Measurements from ENCODE around the gene MLYCD.
A peak's percentile ranks its signal among the peaks of the same experiment; 100 is the strongest.

The MLYCD gene

DNA sequence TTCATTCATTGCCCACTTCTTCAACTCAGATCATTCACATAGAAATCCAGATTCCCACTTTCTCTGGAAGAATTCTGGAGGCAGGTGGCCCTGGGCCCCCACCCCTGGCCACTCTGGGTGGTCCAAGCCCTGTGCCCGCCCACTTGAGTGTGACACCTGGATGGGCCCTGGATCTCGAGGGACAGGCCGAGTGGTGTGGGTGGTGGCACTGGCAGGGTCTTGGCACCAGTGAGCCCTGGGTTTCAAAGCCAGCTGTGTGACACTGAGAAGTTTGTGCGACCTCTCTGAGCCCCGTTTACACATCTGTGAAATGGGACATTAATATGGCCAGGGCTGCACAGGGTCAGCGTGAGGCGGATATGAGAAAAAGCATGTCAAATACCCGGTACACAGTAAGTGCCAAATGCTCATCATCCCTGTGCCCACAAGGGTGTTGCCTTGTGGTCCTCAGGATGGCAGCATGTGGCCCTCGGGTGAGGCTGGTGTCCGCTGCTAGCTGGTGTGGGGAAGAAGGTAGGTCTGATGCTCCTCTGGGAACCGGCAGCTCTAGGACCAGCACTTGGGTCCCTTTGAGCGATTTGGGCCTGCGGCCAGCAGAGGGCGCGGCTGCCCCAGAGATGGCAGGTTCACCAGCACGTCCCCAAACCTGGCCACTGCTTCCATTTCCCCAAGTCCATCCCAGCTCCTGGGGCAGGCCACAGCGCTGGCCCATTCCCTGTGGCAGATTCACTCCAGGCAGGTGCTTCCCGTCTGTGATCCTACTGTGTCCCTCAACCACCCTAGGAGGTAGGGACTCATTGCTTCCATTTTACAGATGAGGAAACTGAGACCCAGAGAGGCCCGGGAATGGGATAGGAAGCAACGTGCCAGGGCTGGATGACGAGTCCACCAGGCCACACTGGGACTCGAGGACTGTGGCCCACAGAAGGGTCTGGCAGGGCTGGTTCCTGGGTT lies 57.7 kb downstream of the MLYCD start:
- DNase-seq (ENCODE audit: low spot score) = peak; percentile 85

DNA sequence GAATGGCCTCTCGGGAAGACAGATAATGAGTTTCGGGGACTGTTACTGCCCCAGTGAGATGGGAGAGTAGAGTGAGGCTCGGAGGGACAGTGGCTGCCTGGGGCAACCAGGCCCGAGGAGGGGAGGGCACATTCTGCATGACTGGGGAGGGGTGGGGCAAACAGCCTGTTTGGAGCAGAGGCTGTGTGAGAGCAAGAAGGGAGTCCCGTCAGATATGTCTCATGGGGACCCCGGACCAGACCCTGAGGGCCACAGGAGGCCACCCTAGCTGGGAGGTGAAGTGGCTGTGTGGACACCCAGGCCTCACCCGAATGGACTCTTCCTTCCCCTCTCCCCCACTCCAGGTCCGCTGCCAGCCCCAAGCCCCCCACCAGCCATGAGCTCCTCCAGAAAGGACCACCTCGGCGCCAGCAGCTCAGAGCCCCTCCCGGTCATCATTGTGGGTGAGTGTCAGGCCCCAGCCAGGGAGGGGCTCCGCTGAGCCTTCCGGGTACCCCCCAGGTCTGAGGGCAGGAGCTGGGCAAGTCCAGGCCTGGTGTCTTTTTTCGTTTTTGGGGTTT lies 58.5 kb downstream of the MLYCD start:
- DNase-seq (ENCODE audit: low spot score) = no peak

DNA sequence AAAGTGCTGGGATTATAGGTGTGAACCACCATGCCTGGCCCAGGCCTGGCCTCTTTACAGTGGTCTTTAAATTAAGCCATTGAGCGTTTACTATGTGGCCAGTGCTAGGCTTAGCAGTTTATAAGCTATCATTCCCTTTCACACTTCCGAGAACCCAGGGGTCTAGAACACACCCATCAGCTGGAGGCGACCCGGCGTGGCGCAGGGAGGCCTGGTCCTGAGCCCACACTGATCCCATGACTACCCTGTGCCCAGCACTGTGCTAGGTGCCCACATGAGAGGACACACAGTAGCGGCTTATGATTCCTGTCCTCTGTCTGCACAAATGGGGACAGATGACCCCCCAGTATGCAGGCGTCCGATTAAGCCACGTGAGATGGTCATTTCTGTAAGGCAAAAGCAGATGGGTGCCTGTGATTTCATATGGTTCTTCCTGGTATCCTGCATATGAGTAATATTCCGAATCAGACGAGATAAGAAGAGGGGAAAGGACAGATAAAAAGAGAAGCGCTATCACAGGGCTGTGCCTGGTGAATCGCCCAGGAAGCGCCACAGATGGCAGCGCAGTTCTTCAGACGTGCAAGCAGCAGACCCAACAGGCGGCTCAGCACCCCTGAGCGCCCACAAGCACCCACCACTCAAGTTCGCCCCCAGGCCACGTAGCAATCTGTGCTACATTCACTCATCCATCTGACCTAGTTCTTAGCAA lies 59.4 kb downstream of the MLYCD start:
- DNase-seq (ENCODE audit: low spot score) = no peak

DNA sequence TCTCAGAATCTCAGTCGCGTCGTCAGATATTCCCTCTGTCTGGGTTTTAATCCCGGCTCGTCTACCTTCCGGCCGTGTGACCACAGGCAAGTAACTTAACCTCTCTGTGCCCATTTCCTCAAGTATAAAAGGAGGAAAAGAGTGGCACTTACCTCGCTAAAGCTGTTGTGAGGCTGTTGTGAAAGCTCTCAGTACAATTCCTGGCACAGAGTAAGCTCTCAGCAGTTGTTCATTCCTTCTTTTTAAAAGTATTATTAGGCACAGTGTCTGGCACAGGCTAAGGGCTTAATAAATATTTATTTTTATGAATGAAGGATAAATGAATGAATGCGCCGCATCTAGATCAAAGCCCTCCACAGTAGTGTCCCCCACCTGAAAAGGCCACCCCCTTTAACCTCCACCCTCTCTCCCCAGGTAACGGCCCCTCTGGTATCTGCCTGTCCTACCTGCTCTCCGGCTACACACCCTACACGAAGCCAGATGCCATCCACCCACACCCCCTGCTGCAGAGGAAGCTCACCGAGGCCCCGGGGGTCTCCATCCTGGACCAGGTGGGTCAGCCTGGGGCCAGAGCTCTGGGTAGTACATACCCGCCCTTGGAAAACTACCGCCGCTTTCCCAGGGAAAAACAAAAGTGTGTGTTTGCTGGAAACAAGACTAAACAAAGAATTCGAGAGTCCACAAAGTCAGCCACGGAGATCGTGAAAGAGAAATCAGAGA lies 60.1 kb downstream of the MLYCD start:
- no peak for DNase-seq (ENCODE audit: low spot score)

DNA sequence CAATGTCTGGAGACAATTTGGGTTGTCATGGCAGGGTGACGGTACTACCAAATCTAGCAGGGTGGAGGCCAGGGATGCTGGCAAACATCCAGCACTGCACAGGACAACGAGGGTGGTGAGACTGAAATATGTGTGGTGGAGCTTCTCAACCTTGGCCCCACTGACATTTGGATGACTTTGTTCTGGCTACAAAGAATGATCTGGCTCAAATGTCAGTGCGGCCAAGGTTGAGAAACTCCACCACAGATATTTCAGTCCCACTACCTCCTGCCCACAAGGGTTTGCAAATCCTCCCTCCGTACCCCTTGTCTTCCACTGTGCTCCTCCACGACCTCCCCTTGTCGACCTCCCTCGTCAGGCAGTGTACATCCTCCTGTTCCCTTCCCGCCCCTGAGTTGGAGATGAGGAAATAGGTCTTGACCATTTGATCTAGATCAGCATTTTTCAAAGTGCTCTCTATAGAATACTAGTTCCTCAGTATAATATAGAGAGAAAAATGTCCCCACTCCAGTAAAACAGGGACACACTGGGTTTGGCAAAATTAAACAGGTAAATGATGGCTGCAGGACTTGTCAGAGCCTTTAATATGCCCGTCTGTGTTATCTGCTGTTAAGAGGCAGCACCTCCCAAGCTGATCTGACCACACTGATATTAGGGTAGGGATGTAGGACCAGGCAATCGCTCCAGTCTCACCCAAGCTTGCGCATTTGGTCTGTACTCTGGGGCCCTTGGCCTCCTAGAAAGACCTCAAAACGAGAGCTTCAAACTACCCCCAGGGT lies 60.9 kb downstream of the MLYCD start:
- DNase-seq (ENCODE audit: low spot score) = no peak

DNA sequence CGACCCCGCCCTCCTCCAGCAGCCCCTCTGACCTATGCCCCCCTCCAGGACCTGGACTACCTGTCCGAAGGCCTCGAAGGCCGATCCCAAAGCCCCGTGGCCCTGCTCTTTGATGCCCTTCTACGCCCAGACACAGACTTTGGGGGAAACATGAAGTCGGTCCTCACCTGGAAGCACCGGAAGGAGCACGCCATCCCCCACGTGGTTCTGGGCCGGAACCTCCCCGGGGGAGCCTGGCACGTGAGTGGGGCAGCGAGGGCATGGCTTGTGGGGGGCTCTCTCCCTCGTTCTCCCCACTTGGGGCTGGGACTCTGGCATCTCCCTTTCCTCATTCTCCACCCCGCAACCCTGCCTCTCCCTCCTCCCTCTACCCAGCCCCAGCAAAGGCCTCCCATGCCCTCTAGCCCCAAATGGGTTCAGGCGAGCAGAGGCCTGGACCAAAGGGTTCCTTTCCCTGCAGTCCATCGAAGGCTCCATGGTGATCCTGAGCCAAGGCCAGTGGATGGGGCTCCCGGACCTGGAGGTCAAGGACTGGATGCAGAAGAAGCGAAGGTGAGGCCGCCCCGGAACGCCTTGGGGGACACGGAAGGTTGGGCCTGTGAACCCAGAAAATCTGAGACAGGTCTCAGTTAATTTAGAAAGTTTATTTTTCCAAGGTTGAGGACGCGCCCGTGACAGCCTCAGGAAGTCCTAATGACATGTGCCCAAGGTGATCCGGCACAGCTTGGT lies 61.8 kb downstream of the MLYCD start:
- no peak for DNase-seq (ENCODE audit: low spot score)

DNA sequence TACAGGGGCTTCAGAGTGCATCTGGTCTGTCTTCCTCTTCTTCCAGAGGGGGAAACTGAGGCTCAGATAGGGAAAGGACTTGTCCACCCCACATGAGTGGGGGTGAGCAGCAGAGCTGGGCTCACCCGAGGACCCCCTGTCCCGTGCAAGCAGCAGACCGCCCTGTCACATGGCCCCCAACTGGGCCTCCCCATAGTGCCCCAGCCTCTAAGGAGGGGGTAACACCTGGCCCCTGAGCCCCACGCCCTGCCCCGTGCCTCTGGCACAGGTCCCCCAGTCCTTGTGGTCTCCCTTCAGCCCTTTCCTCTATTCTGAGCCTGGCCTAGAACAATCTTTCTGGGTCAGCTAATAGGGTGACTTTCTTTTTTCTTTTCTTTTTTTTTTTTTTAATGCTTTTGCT lies 62.7 kb downstream of the MLYCD start:
- no peak for DNase-seq (ENCODE audit: low spot score)

DNA sequence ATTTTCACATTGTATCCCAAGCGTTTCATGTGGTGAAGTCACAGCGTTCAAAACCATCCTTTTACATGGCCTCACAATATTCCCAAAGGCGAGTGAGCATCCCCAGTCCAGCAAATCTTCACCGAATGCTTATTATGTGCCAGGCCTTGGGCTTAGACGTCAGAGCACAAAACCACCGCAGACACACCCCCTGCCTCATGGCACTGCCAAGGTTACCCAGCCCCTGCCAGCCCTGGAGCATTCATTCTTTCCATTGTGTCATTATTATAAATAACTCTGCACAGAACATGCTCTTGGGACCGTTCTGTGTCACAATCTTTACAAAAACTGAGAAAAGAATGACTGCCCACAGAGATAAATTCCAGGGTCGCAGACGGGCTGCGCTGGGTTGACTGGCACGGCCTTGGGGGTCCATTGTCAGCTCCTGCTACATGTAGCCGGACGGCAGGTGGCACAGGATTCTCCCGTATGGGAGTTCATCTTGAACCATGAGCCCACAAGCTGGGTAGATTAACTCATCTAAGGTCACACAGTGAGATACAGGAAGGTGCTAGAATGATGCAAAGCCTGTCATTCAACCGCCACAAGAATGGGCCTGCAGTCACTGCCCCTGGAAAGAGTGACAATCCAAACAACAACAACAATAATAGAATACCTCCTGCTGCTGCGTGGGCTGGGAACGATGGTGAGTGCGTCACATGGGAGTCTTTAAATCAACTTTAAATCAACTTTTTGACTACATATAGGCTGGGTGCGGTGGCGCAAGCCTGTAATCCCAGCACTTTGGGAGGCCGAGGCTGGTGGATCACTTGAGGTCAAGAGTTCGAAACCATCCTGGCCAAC lies 64.6 kb downstream of the MLYCD start:
- no peak for DNase-seq (ENCODE audit: low spot score)

DNA sequence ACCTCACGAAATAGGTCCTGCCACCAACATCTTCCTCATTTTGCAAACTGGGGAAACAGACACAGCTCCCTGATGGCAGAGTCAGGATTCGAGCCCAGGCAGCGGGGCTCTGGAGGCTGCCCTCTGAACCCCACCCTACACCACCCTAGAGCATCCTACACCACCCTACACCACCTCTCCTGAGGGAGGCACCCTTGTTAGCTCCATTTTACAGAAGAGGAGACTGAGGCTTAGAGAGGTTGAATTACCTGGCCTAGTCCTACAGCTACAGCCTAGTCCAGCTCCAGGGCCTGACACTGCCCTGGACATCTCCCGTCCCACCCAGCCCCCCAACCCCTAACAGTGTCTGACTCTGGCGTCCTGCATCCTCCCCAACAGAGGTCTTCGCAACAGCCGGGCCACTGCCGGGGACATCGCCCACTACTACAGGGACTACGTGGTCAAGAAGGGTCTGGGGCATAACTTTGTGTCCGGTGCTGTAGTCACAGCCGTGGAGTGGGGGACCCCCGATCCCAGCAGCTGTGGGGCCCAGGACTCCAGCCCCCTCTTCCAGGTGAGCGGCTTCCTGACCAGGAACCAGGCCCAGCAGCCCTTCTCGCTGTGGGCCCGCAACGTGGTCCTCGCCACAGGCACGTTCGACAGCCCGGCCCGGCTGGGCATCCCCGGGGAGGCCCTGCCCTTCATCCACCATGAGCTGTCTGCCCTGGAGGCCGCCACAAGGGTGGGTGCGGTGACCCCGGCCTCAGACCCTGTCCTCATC lies 65.9 kb downstream of the MLYCD start:
- DNase-seq (ENCODE audit: low spot score) = no peak

DNA sequence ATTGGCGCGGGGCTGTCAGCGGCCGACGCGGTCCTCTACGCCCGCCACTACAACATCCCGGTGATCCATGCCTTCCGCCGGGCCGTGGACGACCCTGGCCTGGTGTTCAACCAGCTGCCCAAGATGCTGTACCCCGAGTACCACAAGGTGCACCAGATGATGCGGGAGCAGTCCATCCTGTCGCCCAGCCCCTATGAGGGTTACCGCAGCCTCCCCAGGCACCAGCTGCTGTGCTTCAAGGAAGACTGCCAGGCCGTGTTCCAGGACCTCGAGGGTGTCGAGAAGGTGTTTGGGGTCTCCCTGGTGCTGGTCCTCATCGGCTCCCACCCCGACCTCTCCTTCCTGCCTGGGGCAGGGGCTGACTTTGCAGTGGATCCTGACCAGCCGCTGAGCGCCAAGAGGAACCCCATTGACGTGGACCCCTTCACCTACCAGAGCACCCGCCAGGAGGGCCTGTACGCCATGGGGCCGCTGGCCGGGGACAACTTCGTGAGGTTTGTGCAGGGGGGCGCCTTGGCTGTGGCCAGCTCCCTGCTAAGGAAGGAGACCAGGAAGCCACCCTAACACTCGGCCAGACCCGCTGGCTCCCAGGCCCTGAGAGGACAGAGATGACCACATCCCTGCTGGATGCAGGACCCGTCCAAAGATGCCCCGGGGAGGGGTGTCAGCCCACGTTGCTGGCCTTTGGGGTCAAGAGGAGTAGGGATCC lies 66.7 kb downstream of the MLYCD start:
- DNase-seq (ENCODE audit: low spot score) = no peak

DNA sequence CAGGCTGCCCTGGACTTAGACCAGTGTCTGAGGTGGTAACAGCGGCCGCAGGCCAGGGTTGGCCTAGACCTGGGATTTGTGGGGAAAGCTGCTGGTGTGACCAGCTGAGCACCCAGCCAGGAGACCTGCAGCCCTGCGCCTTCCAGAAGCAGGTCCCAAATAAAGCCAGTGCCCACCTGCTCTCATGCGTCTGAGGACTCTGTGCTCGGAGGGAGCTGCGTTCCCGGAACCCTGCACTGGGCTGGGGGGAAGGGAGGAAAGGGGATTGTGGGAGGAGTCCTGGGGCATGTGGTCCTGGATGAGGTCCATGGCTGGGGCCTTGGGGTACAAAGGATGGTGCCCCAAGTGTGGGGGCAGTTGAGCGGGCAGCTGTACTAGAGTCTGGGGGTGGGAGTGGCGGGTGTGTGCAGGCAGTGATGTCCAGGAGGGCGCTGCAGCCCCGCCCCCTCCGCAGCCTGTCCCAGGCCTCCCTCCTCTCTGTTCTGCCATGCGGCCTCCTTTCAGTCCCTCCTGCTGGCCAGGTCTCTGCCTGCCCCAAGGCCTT lies 67.3 kb downstream of the MLYCD start:
- DNase-seq (ENCODE audit: low spot score) = no peak

DNA sequence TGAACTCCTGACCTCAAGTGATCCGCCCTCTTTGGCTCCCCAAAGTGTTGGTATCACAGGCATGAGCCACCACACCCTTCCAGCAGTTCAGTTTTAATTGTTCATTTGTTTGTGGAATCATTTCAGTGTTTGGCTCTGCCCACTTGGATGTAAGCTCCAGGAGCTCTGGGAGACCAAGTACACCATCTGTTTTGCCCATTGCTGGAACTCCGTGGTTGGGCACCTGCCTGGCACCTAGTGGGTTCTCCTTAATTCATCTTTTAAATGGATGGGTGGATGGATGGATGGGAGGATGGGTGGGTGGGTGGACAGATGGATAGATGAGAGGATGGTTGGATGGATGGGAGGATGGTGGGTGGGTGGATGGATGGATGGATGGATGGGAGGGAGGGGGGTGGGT lies 68.2 kb downstream of the MLYCD start:
- peak; percentile 59 for DNase-seq (ENCODE audit: low spot score)

DNA sequence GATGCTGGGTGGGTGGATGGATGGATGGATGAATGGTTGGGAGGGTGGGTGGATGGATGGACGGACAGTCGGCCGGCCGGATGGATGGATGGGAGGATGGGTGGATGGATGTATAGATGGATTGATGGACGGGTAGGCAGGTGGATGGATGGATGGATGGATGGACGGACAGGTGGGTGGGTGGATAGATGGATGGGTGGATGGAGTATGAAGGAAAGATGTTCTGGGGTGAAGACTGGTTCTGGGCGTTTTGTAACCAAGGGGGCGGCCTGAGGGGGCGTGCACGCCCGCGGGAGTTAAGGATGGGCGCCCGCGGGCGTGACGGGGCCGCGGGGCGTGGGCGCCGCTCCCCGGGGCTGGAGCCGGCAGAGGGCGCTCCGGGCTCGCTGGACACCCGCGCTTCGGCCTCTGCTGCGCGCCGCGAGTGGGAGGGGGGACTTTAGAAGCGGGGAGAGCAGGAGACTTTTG lies 69.0 kb downstream of the MLYCD start, which contains the start of gene NECAB2:
TSS of gene NECAB2 (plus strand) at position 407 of the 468 bp plus-strand sequence. CDS start 405 bp downstream, outside the sequence.
- DNase-seq (ENCODE audit: low spot score) = peak; percentile 29

DNA sequence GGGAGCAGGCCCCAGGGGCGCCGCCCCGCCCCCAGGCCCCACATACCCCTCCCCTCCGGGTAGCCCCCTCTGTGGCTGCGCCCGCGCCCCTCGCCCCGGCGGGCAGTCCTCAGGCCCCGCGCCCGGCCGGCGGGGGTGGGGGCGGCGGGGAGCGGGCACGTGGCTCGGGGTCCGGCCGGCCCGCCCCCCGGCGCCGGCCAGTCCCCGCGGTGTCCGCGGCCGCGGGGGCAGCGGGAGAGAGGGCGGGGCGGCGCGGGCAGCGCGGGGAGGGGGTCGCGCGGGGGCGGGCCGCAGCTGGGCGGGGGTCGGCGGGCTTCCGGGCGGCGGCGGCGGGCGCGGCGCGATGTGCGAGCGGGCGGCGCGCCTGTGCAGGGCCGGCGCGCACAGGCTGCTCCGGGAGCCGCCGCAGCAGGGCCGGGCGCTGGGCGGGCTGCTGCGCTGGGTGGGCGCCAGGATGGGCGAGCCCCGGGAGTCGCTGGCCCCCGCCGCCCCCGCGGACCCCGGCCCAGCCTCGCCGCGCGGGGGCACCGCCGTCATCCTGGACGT lies 69.5 kb downstream of the MLYCD start:
- no peak for DNase-seq (ENCODE audit: low spot score)

DNA sequence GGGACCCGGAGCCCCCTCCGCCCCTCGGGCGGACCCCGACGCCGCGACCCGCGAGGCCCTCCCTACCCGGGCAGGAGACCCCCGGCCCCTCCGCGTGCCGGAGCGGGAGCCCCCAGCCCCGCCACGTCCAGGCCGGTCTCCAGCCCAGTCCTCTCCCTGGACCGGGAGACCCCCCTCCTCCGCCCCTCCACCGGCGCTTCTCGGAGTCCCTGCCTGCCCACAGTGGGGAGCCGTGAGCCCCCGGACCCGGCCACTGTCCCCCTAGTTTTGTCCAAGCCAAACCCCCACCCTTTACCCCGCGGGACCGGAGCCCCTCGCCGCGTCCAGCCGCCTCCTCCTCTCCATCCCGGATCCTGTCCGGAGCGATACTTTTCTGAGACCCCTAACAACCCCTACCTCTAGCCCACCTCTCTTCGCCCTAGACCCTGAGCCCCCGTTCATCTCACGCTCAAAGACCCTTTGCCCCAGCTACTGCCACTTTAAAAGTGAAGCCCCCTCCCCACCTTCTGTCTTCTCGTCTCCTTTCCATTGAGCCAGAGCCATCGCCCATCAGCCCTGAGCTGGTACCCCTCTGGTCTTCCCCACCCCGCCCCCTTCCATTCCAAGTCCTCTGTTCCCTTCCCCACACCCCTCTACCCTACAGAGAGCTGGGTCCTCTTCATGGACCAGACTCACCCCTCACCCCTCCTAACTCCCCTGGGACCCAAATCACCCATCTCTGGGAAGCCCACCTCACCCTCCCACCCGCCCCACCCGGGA lies 70.2 kb downstream of the MLYCD start:
- no peak for DNase-seq (ENCODE audit: low spot score)

DNA sequence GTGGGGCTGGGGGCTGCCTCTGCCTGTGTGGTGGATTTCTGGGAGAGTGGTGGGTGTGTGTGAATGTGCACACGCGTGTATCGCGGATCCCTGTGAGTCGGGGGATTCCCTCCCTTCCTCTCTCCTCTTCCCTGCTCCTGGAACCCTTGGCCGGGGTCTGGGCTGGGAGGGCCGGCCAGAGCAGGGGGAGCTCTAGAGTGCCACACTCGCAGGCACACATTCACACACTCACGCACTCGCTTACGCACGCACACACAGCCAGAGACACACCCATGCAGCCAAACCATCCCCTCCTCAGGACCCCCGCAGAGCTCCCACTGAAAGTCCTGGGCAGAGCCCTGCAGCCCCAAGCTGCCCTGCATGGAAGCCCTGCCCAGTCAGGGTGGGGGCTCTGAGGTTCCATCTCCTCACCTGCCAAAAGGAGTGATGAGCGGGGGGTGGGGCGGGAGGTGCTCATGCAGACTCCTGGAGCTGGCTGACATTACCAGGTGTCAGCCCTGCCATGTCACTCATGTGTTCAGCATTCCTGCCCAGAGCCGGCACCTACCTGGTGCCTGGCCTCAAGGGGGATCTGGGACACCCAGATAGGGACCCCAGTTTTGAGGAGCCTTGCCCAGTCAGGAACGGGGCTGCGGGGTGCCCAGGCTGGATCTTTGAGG lies 71.0 kb downstream of the MLYCD start:
- no peak for DNase-seq (ENCODE audit: low spot score)

Data from cerebellar cortex (tissue), 1 donor.